GM12891 (cell line): ENCODE data around the gene ASB3.

Experiments
- POLR2A ChIP-seq: IDR thresholded peaks from 2 replicates; pipeline ENCODE4 v1.6.1; 2011; ENCODE audit warnings: low read depth, low read length, control low read depth
- POLR2AphosphoS5 ChIP-seq: IDR thresholded peaks from 2 replicates; pipeline ENCODE4 v1.6.1; 2011; ENCODE audit warnings: low read depth, low read length, control low read depth
- TAF1 ChIP-seq: IDR thresholded peaks from 2 replicates; pipeline ENCODE4 v1.6.1; 2011; ENCODE audit warnings: low read depth, low read length, control low read depth

GRCh38 chr2:53729143-53729762 lies 57.5 kb downstream of the ASB3 start:
- TF ChIP-seq POLR2AphosphoS5 (no peak), TAF1 (no peak), POLR2A (no peak)
